ENCODE results near the gene IMMP2L.

GRCh38 chr7:110977127-110977737, 585.1 kb downstream of the IMMP2L start:
- TF ChIP-seq, protein P1, sequence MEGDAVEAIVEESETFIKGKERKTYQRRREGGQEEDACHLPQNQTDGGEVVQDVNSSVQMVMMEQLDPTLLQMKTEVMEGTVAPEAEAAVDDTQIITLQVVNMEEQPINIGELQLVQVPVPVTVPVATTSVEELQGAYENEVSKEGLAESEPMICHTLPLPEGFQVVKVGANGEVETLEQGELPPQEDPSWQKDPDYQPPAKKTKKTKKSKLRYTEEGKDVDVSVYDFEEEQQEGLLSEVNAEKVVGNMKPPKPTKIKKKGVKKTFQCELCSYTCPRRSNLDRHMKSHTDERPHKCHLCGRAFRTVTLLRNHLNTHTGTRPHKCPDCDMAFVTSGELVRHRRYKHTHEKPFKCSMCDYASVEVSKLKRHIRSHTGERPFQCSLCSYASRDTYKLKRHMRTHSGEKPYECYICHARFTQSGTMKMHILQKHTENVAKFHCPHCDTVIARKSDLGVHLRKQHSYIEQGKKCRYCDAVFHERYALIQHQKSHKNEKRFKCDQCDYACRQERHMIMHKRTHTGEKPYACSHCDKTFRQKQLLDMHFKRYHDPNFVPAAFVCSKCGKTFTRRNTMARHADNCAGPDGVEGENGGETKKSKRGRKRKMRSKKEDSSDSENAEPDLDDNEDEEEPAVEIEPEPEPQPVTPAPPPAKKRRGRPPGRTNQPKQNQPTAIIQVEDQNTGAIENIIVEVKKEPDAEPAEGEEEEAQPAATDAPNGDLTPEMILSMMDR (IDR thresholded peaks at IDR 0.05) = no peak
- TF ChIP-seq POLR2A (IDR thresholded peaks at IDR 0.05) (no peak), POLR2AphosphoS5 (IDR thresholded peaks at IDR 0.05) (no peak), EP300 (IDR thresholded peaks at IDR 0.05) (no peak)
